Esophagus muscularis mucosa (tissue), 3 donors: ENCODE measurements around the gene STAT5B.

Source experiments
- CTCF ChIP-seq, 3 experiments: fragments of 200-600 bp in 2 of 3; fragments of 450-650 bp in 1 of 3; sonication (generic) in 2 of 3; IDR thresholded peaks; one replicate each; pipeline ENCODE4 v1.5.1; 2017 to 2019; ENCODE audit warnings: antibody characterized with exemption in 3 of 3, mild to moderate bottlenecking in 2 of 3, moderate library complexity in 1 of 3
- POLR2AphosphoS5 ChIP-seq, 2 donors: sonication (generic); formaldehyde crosslinking; IDR thresholded peaks; one replicate each; pipeline ENCODE4 v1.6.1; 2017; ENCODE audit warnings: antibody characterized with exemption in 2 of 2

DNA sequence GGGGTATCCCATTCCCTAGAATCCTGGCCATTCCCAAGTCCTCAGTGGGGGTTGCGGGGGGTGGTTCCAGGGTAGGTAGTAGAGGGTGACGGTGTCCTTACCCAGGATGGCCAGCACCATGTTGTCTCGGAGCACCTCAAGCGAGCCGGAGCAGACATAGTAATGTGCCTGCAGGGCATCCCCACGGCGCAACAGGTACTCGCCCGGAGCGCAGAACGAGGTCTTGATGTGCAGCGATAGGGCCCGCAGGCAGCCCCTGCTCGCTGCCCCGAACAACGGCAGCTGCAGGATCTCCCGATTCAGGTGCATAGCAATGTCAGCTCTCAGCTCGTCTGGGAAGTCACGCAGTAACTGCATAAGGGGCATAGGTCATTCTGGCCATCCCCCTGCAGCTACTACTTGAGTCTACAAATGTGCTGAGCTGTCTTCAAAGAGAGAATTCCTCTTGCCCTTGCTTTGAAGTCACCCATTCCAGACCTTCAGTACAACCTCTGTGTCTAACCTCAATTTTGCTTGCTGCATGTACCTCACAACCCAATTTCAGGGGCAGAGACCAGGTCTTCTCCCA is 109.9 kb downstream of the STAT5B start:
- TF ChIP-seq POLR2AphosphoS5 (IDR thresholded peaks at IDR 0.05) = no peak
- no peak for TF ChIP-seq CTCF (IDR thresholded peaks at IDR 0.05)
